Fibroblast of pulmonary artery (primary cell): ENCODE data around the gene TNIK.

ENCODE experiments used
- DNase-seq: peaks from one replicate; pipeline ENCODE4 v3.0.0-alpha.2; 2010; ENCODE audit warnings: low read depth
- H3K4me3 ChIP-seq: replicated peaks from 2 replicates; pipeline ENCODE4 v1.5.1; 2011; ENCODE audit warnings: low read depth, mild to moderate bottlenecking, control low read depth, low read length, moderate library complexity
- TF ChIP-seq, protein P1 (sequence below): IDR thresholded peaks from 2 replicates; pipeline ENCODE4 v1.5.1; 2011; ENCODE audit warnings: mild to moderate bottlenecking, control low read depth, low read length, inconsistent platforms; ENCODE audit errors: missing control alignments

Gene TNIK

DNA sequence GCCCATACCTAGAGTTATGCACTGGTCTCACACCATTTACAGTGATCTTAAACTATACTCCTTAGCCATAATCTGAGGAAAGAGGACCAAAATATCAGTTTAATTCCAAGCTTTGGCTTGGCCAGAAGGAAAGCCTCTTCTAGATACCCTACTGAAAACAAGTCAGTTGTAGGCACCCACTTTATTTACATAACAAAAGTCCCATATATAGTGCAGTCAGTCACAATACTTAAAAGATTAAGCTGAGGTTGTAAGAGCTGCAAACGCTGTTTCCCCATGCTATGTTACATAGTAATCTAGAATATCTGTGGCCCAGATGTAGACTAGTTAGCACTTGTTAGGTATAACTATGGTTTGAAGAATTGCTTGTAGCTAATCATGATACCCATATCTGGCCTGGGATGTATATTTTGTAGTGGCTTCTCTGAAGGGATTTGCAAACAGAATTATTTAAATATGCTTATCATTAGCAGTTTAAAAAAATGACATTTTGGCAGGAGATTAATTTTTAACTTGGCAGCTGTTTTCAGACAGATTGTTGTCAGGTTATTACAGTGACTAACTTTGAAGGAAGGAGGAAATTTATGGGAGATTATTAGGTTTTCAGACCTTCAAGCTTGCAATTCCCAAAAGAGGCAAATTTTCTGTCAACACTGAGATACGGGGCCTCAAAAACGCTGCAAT lies 273.2 kb downstream of the TNIK start:
- TF ChIP-seq, protein P1, sequence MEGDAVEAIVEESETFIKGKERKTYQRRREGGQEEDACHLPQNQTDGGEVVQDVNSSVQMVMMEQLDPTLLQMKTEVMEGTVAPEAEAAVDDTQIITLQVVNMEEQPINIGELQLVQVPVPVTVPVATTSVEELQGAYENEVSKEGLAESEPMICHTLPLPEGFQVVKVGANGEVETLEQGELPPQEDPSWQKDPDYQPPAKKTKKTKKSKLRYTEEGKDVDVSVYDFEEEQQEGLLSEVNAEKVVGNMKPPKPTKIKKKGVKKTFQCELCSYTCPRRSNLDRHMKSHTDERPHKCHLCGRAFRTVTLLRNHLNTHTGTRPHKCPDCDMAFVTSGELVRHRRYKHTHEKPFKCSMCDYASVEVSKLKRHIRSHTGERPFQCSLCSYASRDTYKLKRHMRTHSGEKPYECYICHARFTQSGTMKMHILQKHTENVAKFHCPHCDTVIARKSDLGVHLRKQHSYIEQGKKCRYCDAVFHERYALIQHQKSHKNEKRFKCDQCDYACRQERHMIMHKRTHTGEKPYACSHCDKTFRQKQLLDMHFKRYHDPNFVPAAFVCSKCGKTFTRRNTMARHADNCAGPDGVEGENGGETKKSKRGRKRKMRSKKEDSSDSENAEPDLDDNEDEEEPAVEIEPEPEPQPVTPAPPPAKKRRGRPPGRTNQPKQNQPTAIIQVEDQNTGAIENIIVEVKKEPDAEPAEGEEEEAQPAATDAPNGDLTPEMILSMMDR: no peak
- H3K4me3 ChIP-seq: no peak overlapping the region
- DNase-seq: no peak

DNA sequence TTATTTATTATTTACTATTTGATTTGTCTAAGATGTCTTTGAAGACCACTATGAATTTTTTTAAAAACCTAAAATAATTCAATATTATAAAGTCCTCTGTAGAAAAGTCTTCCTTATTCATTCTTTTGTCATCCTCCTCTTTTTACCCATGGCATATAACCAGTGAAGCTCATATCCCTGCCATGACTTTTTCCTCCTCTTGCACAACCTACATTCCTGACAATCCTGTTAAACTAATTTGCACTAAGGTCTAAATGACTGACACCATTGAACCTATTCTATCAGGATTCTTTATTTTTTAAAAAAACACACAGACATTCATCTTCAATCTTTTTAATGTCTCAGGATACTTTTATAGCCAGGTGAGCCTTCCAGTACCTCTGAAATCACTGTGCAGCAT lies 273.8 kb downstream of the TNIK start:
- no peak overlapping the region for H3K4me3 ChIP-seq
- TF ChIP-seq, protein P1: no peak
- no peak for DNase-seq

DNA sequence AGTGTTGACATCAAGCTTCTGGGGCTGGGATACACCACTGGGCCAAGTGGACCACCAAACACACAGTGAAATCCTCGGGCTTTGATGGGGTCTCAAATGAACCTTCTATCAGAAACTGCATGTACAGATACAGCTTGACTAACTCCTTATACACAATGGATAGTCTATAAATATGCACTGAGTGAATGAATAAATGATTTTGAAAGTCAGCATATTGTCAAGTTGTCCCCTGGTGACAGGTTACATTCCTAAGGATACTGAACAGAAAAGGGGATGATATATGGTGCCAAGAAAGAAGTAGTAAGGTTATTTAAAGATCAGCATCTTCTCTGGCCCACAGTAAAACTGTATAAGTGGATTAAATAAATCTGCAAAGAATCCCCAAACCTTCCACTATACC lies 274.2 kb downstream of the TNIK start:
- H3K4me3 ChIP-seq: no peak overlapping the region
- TF ChIP-seq, protein P1: no peak
- DNase-seq: no peak

DNA sequence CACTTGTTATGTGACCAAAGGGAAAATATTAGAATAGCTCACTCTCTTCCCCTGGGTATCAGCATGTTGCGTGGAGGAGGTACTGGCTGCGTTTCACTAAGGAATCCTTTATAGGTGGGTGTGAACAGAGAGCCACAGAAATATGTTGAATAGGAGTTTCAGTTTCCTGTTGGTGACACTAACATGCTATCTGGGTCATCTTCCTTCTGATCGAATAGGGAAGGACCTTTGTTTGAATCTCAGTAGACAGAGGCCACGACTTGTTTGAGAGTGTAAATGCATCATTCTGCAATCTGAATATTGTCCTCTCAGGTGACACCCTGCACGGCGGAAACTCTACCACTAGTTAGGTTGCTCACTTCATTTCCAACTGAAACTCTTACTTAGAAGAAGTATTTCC lies 275.8 kb downstream of the TNIK start:
- DNase-seq: no peak
- H3K4me3 ChIP-seq: no peak overlapping the region
- TF ChIP-seq, protein P1: no peak

DNA sequence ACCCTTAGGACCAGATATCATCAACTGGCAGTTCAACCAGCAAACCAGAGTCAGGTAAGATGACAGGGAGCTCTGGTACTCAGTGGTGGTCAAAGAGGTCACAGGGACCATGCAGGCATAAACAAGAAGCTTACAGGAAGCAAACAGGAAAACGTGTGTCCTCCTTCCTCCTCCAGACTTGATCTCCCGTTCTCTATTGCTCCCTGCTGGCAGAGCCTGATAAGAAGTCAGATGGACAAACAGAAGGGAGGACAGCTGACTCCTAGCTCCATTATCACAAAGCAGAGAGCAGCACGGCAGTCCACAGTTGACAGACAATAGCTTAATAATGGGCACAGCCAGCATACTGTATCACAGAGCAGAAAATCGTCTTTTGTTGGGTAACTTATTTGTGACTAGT lies 277.2 kb downstream of the TNIK start:
- H3K4me3 ChIP-seq: no peak overlapping the region
- TF ChIP-seq, protein P1: peak; percentile 41
- peak; percentile 60 for DNase-seq

DNA sequence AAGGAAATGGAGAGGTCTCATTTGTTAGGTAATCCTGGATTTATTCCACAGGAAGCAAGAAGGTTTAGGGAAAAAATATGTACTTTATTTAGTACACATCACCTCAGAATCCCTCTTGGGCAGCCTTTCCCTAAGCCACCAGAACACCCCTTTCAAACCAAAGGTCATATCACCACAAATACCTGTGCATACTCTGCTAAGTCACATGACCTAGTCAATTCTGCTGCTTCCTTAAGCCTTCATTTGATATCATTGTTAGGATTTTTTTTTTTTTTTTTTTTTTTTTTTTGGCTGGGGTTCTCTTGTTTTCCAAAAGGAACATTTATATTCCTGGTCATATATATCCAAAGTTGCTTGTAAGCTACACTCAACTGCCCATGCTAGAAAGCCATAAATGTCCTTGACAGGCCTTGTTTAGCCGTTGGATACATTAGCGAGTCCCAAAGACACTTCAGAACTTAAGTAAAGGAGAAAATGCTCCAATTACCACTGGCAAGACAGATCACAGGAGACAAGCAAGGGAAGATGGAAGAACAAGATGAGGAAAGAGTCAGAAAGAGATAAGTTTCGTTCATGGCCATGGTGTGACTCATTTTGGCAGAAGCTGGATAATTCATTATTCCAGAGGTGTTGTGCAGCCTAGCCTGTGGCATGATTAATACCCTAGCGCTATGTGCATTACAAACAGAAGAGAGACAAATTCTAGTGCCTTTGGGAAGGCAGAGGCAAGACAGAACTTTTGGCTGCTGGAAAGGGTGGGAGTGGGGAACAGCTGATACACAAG lies 278.1 kb downstream of the TNIK start:
- H3K4me3 ChIP-seq: no peak overlapping the region
- TF ChIP-seq, protein P1: no peak
- peak; percentile 66 for DNase-seq
